Keratinocyte (primary cell): Measurements from ENCODE around the gene FOXS1. TPM values are rescaled to one million over a fixed set of nuclear protein-coding genes. Genes with fewer than 3 reads are reported as not detected.

Experiments
- DNase-seq: peaks from one replicate; pipeline ENCODE4 v3.0.0-alpha.2; 2011; ENCODE audit warnings: low read depth, missing footprints, low spot score
- FAIRE-seq: peaks from 2 replicates; lab custom pipeline; 2011; peaks lifted over from hg19 to GRCh38; lab: Jason Lieb, UNC
- H2AFZ ChIP-seq: 2 replicates; pipeline ENCODE4 v1.6.0; 2012; ENCODE audit warnings: low read length, control low read depth, inconsistent platforms; ENCODE audit not compliant: control insufficient read depth
- H3K27ac ChIP-seq: 2 replicates; pipeline ENCODE4 v1.5.1; 2011; ENCODE audit warnings: low read length; ENCODE audit not compliant: control insufficient read depth, insufficient read depth
- H3K27me3 ChIP-seq: 3 replicates; pipeline ENCODE4 v1.6.0; 2011; ENCODE audit warnings: low read length; ENCODE audit not compliant: control insufficient read depth, insufficient read depth; ENCODE audit errors: extremely low read depth
- H3K36me3 ChIP-seq, 2 experiments: 2 replicates in 1 of 2; 3 replicates in 1 of 2; pipeline ENCODE4 v1.5.1; 2011; ENCODE audit warnings: low read length in 2 of 2, mild to moderate bottlenecking in 1 of 2; ENCODE audit not compliant: control insufficient read depth in 2 of 2, insufficient read depth in 2 of 2; ENCODE audit errors: extremely low read depth in 1 of 2
- H3K4me1 ChIP-seq: 3 replicates; pipeline ENCODE4 v1.5.1; 2011; ENCODE audit warnings: low read length; ENCODE audit not compliant: control insufficient read depth, insufficient read depth; ENCODE audit errors: extremely low read depth
- H3K4me2 ChIP-seq: 3 replicates; pipeline ENCODE4 v1.6.0; 2011; ENCODE audit warnings: low read depth, low read length; ENCODE audit not compliant: control insufficient read depth, insufficient read depth; ENCODE audit errors: extremely low read depth
- H3K4me3 ChIP-seq, 3 experiments: fragments of 200-600 bp in 1 of 3; sonication (generic) in 1 of 3; 2 replicates in 2 of 3; 3 replicates in 1 of 3; pipeline ENCODE4 v1.5.1; 2011 to 2016; ENCODE audit warnings: low read length in 3 of 3, mild to moderate bottlenecking in 3 of 3, control low read depth in 2 of 3, inconsistent platforms in 1 of 3, low read depth in 1 of 3, mixed read lengths in 1 of 3, mixed run types in 1 of 3, moderate library complexity in 1 of 3; ENCODE audit not compliant: control insufficient read depth in 2 of 3, insufficient read depth in 2 of 3; ENCODE audit errors: extremely low read depth in 1 of 3
- H3K79me2 ChIP-seq: 2 replicates; pipeline ENCODE4 v1.6.0; 2012; ENCODE audit warnings: low read length; ENCODE audit not compliant: control insufficient read depth, insufficient read depth
- H3K9ac ChIP-seq: 3 replicates; pipeline ENCODE4 v1.6.0; 2011; ENCODE audit warnings: low read length; ENCODE audit not compliant: control insufficient read depth, insufficient read depth; ENCODE audit errors: extremely low read depth
- H3K9me1 ChIP-seq: 3 replicates; pipeline ENCODE4 v1.6.0; 2011; ENCODE audit warnings: low read length; ENCODE audit not compliant: control insufficient read depth, insufficient read depth; ENCODE audit errors: extremely low read depth
- H3K9me3 ChIP-seq: 2 replicates; pipeline ENCODE4 v1.5.1; 2012; ENCODE audit warnings: low read depth, low read length; ENCODE audit not compliant: control insufficient read depth
- H4K20me1 ChIP-seq: 3 replicates; pipeline ENCODE4 v1.6.0; 2011; ENCODE audit warnings: low read length; ENCODE audit not compliant: control insufficient read depth, insufficient read depth; ENCODE audit errors: extremely low read depth
- EZH2 ChIP-seq: IDR thresholded peaks from one replicate; pipeline ENCODE4 v1.6.1; 2012; ENCODE audit warnings: inconsistent platforms, mild to moderate bottlenecking, low read length, moderate library complexity
- dilution Hi-C: fragments of 300-500 bp; cut with MboI; formaldehyde crosslinking; loops from one replicate; pipeline ENCODE4 v1.7.0; 2020; ENCODE audit warnings: low sequenced_read_pairs; ENCODE audit not compliant: extremely low pct_ligation_motif_present
- polyA plus RNA-seq, 5 experiments: library from polyadenylated mRNA; depleted of rRNA in 3 of 5; stranded (reverse) in 3 of 5; stranded (forward) in 1 of 5; unstranded in 1 of 5; fragments of >200 nt; gene quantifications; 1 replicate in 1 of 5; 2 replicates in 3 of 5; 3 replicates in 1 of 5; pipeline versions ENCODE4 v1.2.1 to v1.2.3, GENCODE V29; 2011 to 2012; ENCODE audit warnings: missing spikeins in 2 of 5, low read depth in 1 of 5, low replicate concordance in 1 of 5
- TF ChIP-seq, protein P1 (sequence below), 3 experiments: IDR thresholded peaks in 1 of 3; conservative IDR thresholded peaks in 1 of 3; optimal IDR thresholded peaks in 1 of 3; 2 replicates in 2 of 3; 3 replicates in 1 of 3; pipeline versions ENCODE3 to v1.5.1; 2011; ENCODE audit warnings: low read length in 3 of 3, mild to moderate bottlenecking in 3 of 3, moderate library complexity in 2 of 3, control low read depth in 1 of 3, inconsistent platforms in 1 of 3; ENCODE audit not compliant: insufficient read depth in 2 of 3; ENCODE audit errors: extremely low read depth in 1 of 3

Gene FOXS1
- polyA plus RNA-seq, 1 donor (not counting 4 experiments of a cell fraction or from before 2014, with no cell fraction given): not detected

GRCh38 chr20:31842471-31843157 is 2.8 kb downstream of the FOXS1 start:
- Histone ChIP-seq H3K9ac (no peak overlapping the region), H4K20me1 (peaks cover 3% of the 10 kb centered on the region), H3K9me1 (no peaks in the 10 kb centered on the region), H3K36me3 (no peaks in the 10 kb centered on the region), H3K4me2 (no peak overlapping the region), H3K9me3 (no peaks in the 10 kb centered on the region), H2AFZ (no peak overlapping the region), H3K4me3 (no peak overlapping the region), H3K4me1 (no peaks in the 10 kb centered on the region), H3K27ac (no peak overlapping the region), H3K27me3 (peaks cover 37% of the 10 kb centered on the region), H3K79me2 (no peaks in the 10 kb centered on the region)
- no peak for TF ChIP-seq EZH2
- TF ChIP-seq, protein P1, sequence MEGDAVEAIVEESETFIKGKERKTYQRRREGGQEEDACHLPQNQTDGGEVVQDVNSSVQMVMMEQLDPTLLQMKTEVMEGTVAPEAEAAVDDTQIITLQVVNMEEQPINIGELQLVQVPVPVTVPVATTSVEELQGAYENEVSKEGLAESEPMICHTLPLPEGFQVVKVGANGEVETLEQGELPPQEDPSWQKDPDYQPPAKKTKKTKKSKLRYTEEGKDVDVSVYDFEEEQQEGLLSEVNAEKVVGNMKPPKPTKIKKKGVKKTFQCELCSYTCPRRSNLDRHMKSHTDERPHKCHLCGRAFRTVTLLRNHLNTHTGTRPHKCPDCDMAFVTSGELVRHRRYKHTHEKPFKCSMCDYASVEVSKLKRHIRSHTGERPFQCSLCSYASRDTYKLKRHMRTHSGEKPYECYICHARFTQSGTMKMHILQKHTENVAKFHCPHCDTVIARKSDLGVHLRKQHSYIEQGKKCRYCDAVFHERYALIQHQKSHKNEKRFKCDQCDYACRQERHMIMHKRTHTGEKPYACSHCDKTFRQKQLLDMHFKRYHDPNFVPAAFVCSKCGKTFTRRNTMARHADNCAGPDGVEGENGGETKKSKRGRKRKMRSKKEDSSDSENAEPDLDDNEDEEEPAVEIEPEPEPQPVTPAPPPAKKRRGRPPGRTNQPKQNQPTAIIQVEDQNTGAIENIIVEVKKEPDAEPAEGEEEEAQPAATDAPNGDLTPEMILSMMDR (optimal IDR thresholded peaks at IDR 0.05 in 1 of 3, IDR thresholded peaks at IDR 0.05 in 1 of 3, conservative IDR thresholded peaks at IDR 0.05 in 1 of 3; ENCODE audit: extremely low read depth in 1 of 3, insufficient read depth in 2 of 3, low read length in 3 of 3): no peak
- FAIRE-seq (no peak), DNase-seq (no peak)
- dilution Hi-C loops: no loop called here

DNA sequence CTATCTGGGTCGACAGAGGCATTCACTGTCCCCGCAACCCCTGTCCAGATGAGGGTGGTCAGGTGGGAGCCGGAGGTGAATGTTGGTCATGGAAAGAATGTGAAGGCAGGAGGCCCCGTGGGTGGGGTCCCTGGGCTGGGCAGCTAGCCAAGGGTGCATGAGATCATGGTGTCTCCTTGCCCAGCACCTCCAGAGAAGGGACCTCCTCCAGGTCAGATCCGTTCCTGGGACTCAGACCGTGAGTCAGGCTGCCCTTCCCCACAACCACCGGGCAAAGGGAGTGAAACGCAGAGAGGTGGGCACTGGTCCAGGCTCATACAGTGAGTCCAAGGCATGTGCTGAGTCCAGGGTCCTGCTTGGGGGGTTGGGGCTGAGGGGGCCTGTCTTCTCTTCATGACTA is 3.5 kb downstream of the FOXS1 start:
- Histone ChIP-seq H3K9me3 (no peaks in the 10 kb centered on the region), H3K36me3 (no peaks in the 10 kb centered on the region), H3K79me2 (no peaks in the 10 kb centered on the region), H4K20me1 (peaks cover 3% of the 10 kb centered on the region), H3K4me2 (no peak overlapping the region), H3K27ac (no peak overlapping the region), H3K4me1 (no peaks in the 10 kb centered on the region), H3K9me1 (no peaks in the 10 kb centered on the region), H2AFZ (no peak overlapping the region), H3K4me3 (no peak overlapping the region), H3K9ac (no peak overlapping the region), H3K27me3 (peaks cover 44% of the 10 kb centered on the region)
- DNase-seq (no peak), FAIRE-seq (no peak)
- dilution Hi-C loops: no loop called here
- no peak for TF ChIP-seq EZH2
- TF ChIP-seq, protein P1 (optimal IDR thresholded peaks at IDR 0.05 in 1 of 3, IDR thresholded peaks at IDR 0.05 in 1 of 3, conservative IDR thresholded peaks at IDR 0.05 in 1 of 3; ENCODE audit: extremely low read depth in 1 of 3, insufficient read depth in 2 of 3, low read length in 3 of 3): no peak
